ENCODE data around the gene ACSM6. TPM values are rescaled to one million over a fixed set of nuclear protein-coding genes. Genes with fewer than 3 reads are reported as not detected.
"Not testable (repeated sequence)": the region's sequence is repeated elsewhere in the genome, so short reads cannot be mapped to it uniquely, and the experiment has no call there.

Gene ACSM6
- total and polyA plus RNA-seq, 2 of the 8 experiments (the other 6 are each of a cell fraction or from before 2014, with no cell fraction given): 0.33 TPM; not detected in 1

GRCh38 chr10:95202865-95203264 is 8.8 kb downstream of the ACSM6 start:
- not testable (repeated sequence) for H4K20me1 ChIP-seq (replicated peaks in 1 of 2; ENCODE audit: control insufficient read depth in 1 of 2, insufficient read depth in 2 of 2, low read length in 2 of 2); H3K79me1 ChIP-seq (ENCODE audit: low read depth, low read length); H3K4me3 ChIP-seq (ENCODE audit: extremely low read depth in 1 of 4, insufficient read depth in 2 of 4, low read depth in 3 of 4, low read length in 4 of 4); H3K27me3 ChIP-seq (replicated peaks in 1 of 4; ENCODE audit: control insufficient read depth in 3 of 4, extremely low read depth in 1 of 4, insufficient read depth in 3 of 4, low read length in 3 of 4); H3K4ac ChIP-seq (replicated peaks; ENCODE audit: insufficient read length, low read depth, low read length); H4K91ac ChIP-seq (replicated peaks; ENCODE audit: insufficient read length, low read length); H3K4me1 ChIP-seq (replicated peaks in 1 of 4; ENCODE audit: control insufficient read depth in 3 of 4, insufficient read depth in 4 of 4, low read length in 3 of 4); H2BK20ac ChIP-seq (ENCODE audit: low read length); H3K36me3 ChIP-seq (ENCODE audit: control insufficient read depth in 2 of 4, insufficient read depth in 4 of 4, low read length in 3 of 4); H2BK120ac ChIP-seq (replicated peaks; ENCODE audit: low read depth, low read length); H2BK15ac ChIP-seq (ENCODE audit: low read length); H3K23ac ChIP-seq (ENCODE audit: insufficient read length); H3K9me3 ChIP-seq (ENCODE audit: insufficient read depth in 2 of 2, low read depth in 1 of 2, low read length in 1 of 2); H3K23me2 ChIP-seq (ENCODE audit: low read depth, low read length); H3K9ac ChIP-seq (replicated peaks in 1 of 4; ENCODE audit: extremely low read depth in 1 of 4, low read depth in 3 of 4, low read length in 3 of 4); H4K5ac ChIP-seq (ENCODE audit: insufficient read length, low read depth, low read length); H2AFZ ChIP-seq (ENCODE audit: low read length); H3K79me2 ChIP-seq (ENCODE audit: control insufficient read depth in 1 of 2, insufficient read depth in 2 of 2, low read length in 2 of 2); H3K4me2 ChIP-seq (ENCODE audit: insufficient read depth in 1 of 2, low read depth in 2 of 2, low read length in 2 of 2); H2AK5ac ChIP-seq (ENCODE audit: low read depth, low read length); DNase-seq (ENCODE audit: low read depth in 1 of 2, low spot score in 2 of 2); H3K56ac ChIP-seq (replicated peaks; ENCODE audit: insufficient read length, low read depth, low read length); H3K18ac ChIP-seq (ENCODE audit: extremely low read depth, low read length); H4K8ac ChIP-seq (ENCODE audit: extremely low read depth, insufficient read depth, low read length); FAIRE-seq; H3K27ac ChIP-seq (ENCODE audit: low read depth, low read length); H3K14ac ChIP-seq (ENCODE audit: insufficient read length)
- whole genome bisulfite sequencing, 2 experiments (ENCODE audit: extremely low coverage in 1 of 2, insufficient coverage in 1 of 2, insufficient read length in 1 of 2, insufficient replicate concordance in 2 of 2, low coverage in 1 of 2, low lambda C conversion rate in 2 of 2, missing lambda C conversion rate in 1 of 2): 84% methylated on average over 5 of the region's 5 CpGs; no CpG with 5 or more reads in 1 of the 2 experiments
- CTCF ChIA-PET (ENCODE audit: partially characterized antibody): interaction anchor here (0.7 to 4.0 kb wide), 9 partner anchors 8 to 174 kb away, joined by 3 to 68 read pairs (median 6); no protein-coding TSS in a partner anchor
- H2BK12ac ChIP-seq (ENCODE audit: low read depth, low read length): 0 out of 2 replicates have a peak overlapping the region, but pooled peaks have one; percentile 7
- POLR2A ChIA-PET (ENCODE audit: partially characterized antibody): interaction anchor here (0.8 to 3.6 kb wide), 3 partner anchors 8 to 32 kb away, joined by 4 to 32 read pairs (median 5); no protein-coding TSS in a partner anchor
- H2BK5ac ChIP-seq (ENCODE audit: low read depth, low read length): peak overlapping the region; percentile 55; the same call in 1 of the 2 replicates

All from H1 (cell line).